ENCODE data around the gene IRX3.

IRX3 gene

GRCh38 chr16:54289945-54290832, 3.6 kb upstream of the IRX3 start:
- Histone ChIP-seq H3K27me3 (ENCODE audit: low read depth, low read length) (peaks cover 51% of the 10 kb centered on the region), H3K4me3 (ENCODE audit: low read depth in 1 of 2, low read length in 2 of 2) (peak overlapping the region in 1 of 2 donors; percentile 44), H3K9me3 (ENCODE audit: control insufficient read depth in 1 of 2, low read length in 2 of 2) (no peaks in the 10 kb centered on the region), H3K4me1 (ENCODE audit: control insufficient read depth in 1 of 2, insufficient read depth in 2 of 2, low read length in 2 of 2) (peaks cover 0 to 40% of the 10 kb centered on the region in 2 donors), H3K27ac (ENCODE audit: low read length) (no peak overlapping the region), H3K36me3 (ENCODE audit: control insufficient read depth in 1 of 2, insufficient read depth in 2 of 2, low read length in 2 of 2) (no peaks in the 10 kb centered on the region)

DNA sequence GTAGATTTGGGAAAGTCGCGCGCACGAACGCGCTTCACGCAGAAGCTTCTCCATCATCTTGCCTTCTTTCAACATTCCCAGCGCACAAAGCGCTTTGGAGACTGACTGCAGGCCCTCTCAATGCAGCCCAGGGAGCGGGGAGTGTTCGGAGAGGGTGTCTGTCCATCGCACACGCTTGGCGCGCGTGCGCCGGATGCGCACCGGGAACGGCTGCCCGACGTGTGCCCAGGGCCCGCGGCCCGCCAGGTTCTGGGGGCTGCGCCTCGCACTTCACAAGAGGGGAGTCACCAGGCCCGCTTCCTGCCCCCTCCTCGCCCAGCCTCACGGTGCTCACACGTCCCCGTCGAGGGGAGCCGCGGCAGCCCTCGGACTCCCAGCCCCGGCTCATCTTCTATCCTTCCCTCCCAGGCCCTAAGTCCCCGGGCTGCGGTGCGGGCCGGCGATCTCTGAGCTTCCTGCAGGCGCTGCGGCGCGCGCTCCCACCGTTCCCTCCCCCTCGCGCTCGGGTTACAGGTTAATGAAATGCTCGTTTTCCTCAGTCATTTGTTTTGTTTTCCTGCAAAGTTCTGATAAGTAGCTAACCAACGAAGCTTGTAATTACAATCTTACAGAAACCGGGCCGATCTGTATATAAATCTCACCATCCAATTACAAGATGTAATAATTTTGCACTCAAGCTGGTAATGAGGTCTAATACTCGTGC, 2.8 kb upstream of the IRX3 start:
- no peaks in the 10 kb centered on the region for H3K9me3 ChIP-seq (ENCODE audit: control insufficient read depth in 1 of 2, low read length in 2 of 2)
- H3K27ac ChIP-seq (ENCODE audit: low read length), result no peak overlapping the region
- no peaks in the 10 kb centered on the region for H3K36me3 ChIP-seq (ENCODE audit: control insufficient read depth in 1 of 2, insufficient read depth in 2 of 2, low read length in 2 of 2)
- H3K4me3 ChIP-seq (ENCODE audit: low read depth in 1 of 2, low read length in 2 of 2), result no peak overlapping the region
- peaks cover 0 to 48% of the 10 kb centered on the region in 2 donors for H3K4me1 ChIP-seq (ENCODE audit: control insufficient read depth in 1 of 2, insufficient read depth in 2 of 2, low read length in 2 of 2)
- H3K27me3 ChIP-seq (ENCODE audit: low read depth, low read length), result peaks cover 57% of the 10 kb centered on the region

GRCh38 chr16:54288835-54289241, 2.3 kb upstream of the IRX3 start:
- Histone ChIP-seq H3K9me3 (ENCODE audit: control insufficient read depth in 1 of 2, low read length in 2 of 2) (no peaks in the 10 kb centered on the region), H3K36me3 (ENCODE audit: control insufficient read depth in 1 of 2, insufficient read depth in 2 of 2, low read length in 2 of 2) (no peaks in the 10 kb centered on the region), H3K27ac (ENCODE audit: low read length) (no peak overlapping the region), H3K27me3 (ENCODE audit: low read depth, low read length) (peaks cover 61% of the 10 kb centered on the region), H3K4me1 (ENCODE audit: control insufficient read depth in 1 of 2, insufficient read depth in 2 of 2, low read length in 2 of 2) (peaks cover 0 to 53% of the 10 kb centered on the region in 2 donors), H3K4me3 (ENCODE audit: low read depth in 1 of 2, low read length in 2 of 2) (no peak overlapping the region)

- Histone ChIP-seq H3K27ac (ENCODE audit: low read length) (no peak overlapping the region), H3K4me1 (ENCODE audit: control insufficient read depth in 1 of 2, insufficient read depth in 2 of 2, low read length in 2 of 2) (peaks cover 0 to 55% of the 10 kb centered on the region in 2 donors)
These were observed 1.6 kb upstream of the IRX3 start for GRCh38 chr16:54288030-54288834.

DNA sequence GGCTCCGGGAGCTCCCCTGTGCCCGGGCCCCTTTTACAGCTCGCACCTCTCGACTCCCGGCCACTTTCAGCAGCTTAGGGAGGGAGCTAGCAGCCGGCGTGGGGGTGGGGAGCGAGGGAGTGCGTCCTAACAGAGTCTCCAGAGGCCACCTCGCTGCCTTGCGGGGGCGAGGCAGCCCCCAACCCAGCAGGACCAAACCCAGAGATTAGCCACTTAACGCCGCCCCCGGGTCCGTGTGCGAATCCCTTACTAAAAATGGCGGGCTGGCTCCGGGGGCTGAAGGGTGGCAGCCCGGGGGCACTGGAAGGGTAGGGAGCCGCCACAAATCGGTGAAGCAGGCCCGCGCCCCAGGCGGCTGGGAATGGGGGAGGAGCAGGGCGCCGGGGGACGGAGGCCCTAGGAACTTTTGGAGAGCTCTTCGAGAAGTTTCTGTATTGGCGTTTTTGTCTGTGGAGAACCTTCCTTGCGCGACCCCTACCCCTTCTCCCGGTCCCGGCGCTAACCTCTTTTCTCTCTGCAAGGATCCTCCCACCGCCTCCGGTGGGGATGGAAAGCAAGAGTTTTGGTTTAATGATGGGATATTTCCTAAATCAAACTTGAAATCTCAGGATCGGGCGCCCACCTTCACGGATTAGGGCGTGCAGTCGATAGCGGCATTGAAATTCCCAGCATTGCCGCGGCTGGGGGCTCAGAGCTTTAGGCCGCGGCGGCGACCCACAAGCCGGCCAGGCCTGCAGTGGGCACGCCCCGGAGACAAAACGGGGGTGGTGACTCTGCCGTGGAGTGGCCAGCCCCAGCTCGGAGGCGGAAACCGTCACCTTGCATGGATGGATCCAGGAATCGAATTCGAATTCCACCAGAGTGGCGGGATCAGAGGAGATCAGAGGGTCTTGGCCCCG, 793 bp upstream of the IRX3 start:
- Histone ChIP-seq H3K36me3 (ENCODE audit: control insufficient read depth in 1 of 2, insufficient read depth in 2 of 2, low read length in 2 of 2) (no peaks in the 10 kb centered on the region), H3K27me3 (ENCODE audit: low read depth, low read length) (peaks cover 76% of the 10 kb centered on the region), H3K27ac (ENCODE audit: low read length) (no peak overlapping the region), H3K4me3 (ENCODE audit: low read depth in 1 of 2, low read length in 2 of 2) (peak overlapping the region; percentile 21 to 80), H3K9me3 (ENCODE audit: control insufficient read depth in 1 of 2, low read length in 2 of 2) (no peaks in the 10 kb centered on the region), H3K4me1 (ENCODE audit: control insufficient read depth in 1 of 2, insufficient read depth in 2 of 2, low read length in 2 of 2) (peaks cover 0 to 63% of the 10 kb centered on the region in 2 donors)

More at GRCh38 chr16:54288030-54288834, 1.6 kb upstream of the IRX3 start:
- Histone ChIP-seq H3K36me3 (ENCODE audit: control insufficient read depth in 1 of 2, insufficient read depth in 2 of 2, low read length in 2 of 2) (no peaks in the 10 kb centered on the region), H3K27me3 (ENCODE audit: low read depth, low read length) (peaks cover 67% of the 10 kb centered on the region), H3K9me3 (ENCODE audit: control insufficient read depth in 1 of 2, low read length in 2 of 2) (no peaks in the 10 kb centered on the region), H3K4me3 (ENCODE audit: low read depth in 1 of 2, low read length in 2 of 2) (no peak overlapping the region)

DNA sequence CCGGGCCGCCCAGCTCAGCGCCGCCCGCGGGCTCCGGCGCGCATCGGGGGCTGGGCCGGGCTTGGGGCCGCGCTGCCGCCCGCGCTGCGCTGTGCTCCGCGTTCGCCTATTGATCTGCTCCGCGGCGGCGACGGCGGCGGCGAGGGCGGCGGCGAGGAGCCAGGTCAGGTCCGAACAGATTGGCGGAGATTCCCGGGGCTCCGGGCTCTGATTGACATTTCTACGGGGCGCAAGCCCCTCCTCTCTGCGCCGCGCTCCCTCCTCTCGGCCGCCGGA, 559 bp downstream of the IRX3 start:
- Histone ChIP-seq H3K4me3 (ENCODE audit: low read depth in 1 of 2, low read length in 2 of 2) (peak overlapping the region; percentile 65 to 80), H3K36me3 (ENCODE audit: control insufficient read depth in 1 of 2, insufficient read depth in 2 of 2, low read length in 2 of 2) (no peaks in the 10 kb centered on the region), H3K27ac (ENCODE audit: low read length) (no peak overlapping the region), H3K27me3 (ENCODE audit: low read depth, low read length) (peaks cover 77% of the 10 kb centered on the region), H3K4me1 (ENCODE audit: control insufficient read depth in 1 of 2, insufficient read depth in 2 of 2, low read length in 2 of 2) (peaks cover 0 to 68% of the 10 kb centered on the region in 2 donors), H3K9me3 (ENCODE audit: control insufficient read depth in 1 of 2, low read length in 2 of 2) (no peaks in the 10 kb centered on the region)

- H3K36me3 ChIP-seq (ENCODE audit: control insufficient read depth in 1 of 2, insufficient read depth in 2 of 2, low read length in 2 of 2), result no peaks in the 10 kb centered on the region
- H3K27ac ChIP-seq (ENCODE audit: low read length), result no peak overlapping the region
- peak overlapping the region in 1 of 2 donors; percentile 80 for H3K4me3 ChIP-seq (ENCODE audit: low read depth in 1 of 2, low read length in 2 of 2)
- H3K27me3 ChIP-seq (ENCODE audit: low read depth, low read length), result peaks cover 74% of the 10 kb centered on the region
- no peaks in the 10 kb centered on the region for H3K9me3 ChIP-seq (ENCODE audit: control insufficient read depth in 1 of 2, low read length in 2 of 2)
- peaks cover 0 to 64% of the 10 kb centered on the region in 2 donors for H3K4me1 ChIP-seq (ENCODE audit: control insufficient read depth in 1 of 2, insufficient read depth in 2 of 2, low read length in 2 of 2)
These were observed 1.0 kb downstream of the IRX3 start for GRCh38 chr16:54285414-54286089.

- Histone ChIP-seq H3K36me3 (ENCODE audit: control insufficient read depth in 1 of 2, insufficient read depth in 2 of 2, low read length in 2 of 2) (no peaks in the 10 kb centered on the region), H3K4me3 (ENCODE audit: low read depth in 1 of 2, low read length in 2 of 2) (peak overlapping the region in 1 of 2 donors; percentile 80), H3K9me3 (ENCODE audit: control insufficient read depth in 1 of 2, low read length in 2 of 2) (no peaks in the 10 kb centered on the region), H3K27ac (ENCODE audit: low read length) (no peak overlapping the region), H3K4me1 (ENCODE audit: control insufficient read depth in 1 of 2, insufficient read depth in 2 of 2, low read length in 2 of 2) (peaks cover 0 to 58% of the 10 kb centered on the region in 2 donors), H3K27me3 (ENCODE audit: low read depth, low read length) (peaks cover 70% of the 10 kb centered on the region)
These were observed 1.6 kb downstream of the IRX3 start for GRCh38 chr16:54284931-54285413.

DNA sequence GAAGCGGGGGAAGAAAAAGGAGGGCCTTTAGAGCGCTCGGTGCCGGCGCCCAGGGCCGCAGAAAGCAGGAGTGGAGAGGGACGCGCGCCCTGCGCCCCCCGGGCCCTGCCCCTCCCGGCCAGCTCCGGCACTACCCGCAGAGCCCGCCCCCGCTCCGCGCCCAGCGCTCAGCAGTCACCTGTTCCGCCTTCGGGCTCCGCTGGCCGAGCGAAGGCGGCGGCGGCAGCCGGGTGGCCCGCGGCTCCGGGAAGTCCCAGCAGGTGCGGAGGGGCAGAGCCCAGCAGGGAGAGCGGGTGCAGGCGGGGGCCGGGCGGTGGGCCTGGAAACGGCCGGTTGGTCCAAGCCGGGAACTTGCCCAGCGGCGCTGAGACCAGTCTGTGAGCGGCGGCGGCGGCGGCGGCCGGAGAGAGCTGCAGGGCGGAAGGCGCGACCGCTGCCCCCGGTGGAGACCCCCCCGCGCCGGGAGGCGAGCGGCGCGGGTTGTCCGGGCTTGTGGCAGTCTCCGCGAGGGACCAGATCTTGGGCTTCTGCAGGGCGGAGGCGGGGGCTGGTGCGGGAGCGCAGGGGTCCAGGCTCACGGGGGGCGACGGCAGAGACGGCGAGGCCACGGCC, 2.2 kb downstream of the IRX3 start:
- H3K27me3 ChIP-seq (ENCODE audit: low read depth, low read length), result peaks cover 65% of the 10 kb centered on the region
- no peaks in the 10 kb centered on the region for H3K36me3 ChIP-seq (ENCODE audit: control insufficient read depth in 1 of 2, insufficient read depth in 2 of 2, low read length in 2 of 2)
- no peaks in the 10 kb centered on the region for H3K9me3 ChIP-seq (ENCODE audit: control insufficient read depth in 1 of 2, low read length in 2 of 2)
- H3K4me3 ChIP-seq (ENCODE audit: low read depth in 1 of 2, low read length in 2 of 2), result peak overlapping the region in 1 of 2 donors; percentile 80
- H3K27ac ChIP-seq (ENCODE audit: low read length), result no peak overlapping the region
- H3K4me1 ChIP-seq (ENCODE audit: control insufficient read depth in 1 of 2, insufficient read depth in 2 of 2, low read length in 2 of 2), result peaks cover 0 to 57% of the 10 kb centered on the region in 2 donors

Measured in muscle layer of duodenum (tissue), 2 donors.